Type B pancreatic cell (in vitro differentiated cells): ENCODE results near the gene SNRNP48. TPM values are rescaled to one million over a fixed set of nuclear protein-coding genes. Genes with fewer than 3 reads are reported as not detected.
A peak's percentile ranks its signal among the peaks of the same experiment; 100 is the strongest.

Experiments used
- DNase-seq: peaks from one replicate; pipeline ENCODE4 v3.0.0; 2021; ENCODE audit warnings: mixed read lengths; ENCODE audit not compliant: unreplicated experiment; ENCODE audit errors: extremely low spot score
- H3K27ac Mint-ChIP-seq: 2 replicates; pipeline ENCODE4 v1.8.0; 2021; ENCODE audit warnings: mild to moderate bottlenecking, mixed read lengths
- H3K27me3 Mint-ChIP-seq: 2 replicates; pipeline ENCODE4 v1.8.0; 2021; ENCODE audit warnings: mixed read lengths
- H3K36me3 Mint-ChIP-seq: 2 replicates; pipeline ENCODE4 v1.8.0; 2021; ENCODE audit warnings: mixed read lengths
- H3K4me1 Mint-ChIP-seq: one replicate; pipeline ENCODE4 v1.8.0; 2021; ENCODE audit warnings: mixed read lengths; ENCODE audit not compliant: unreplicated experiment
- H3K4me3 Mint-ChIP-seq: 2 replicates; pipeline ENCODE4 v1.8.0; 2021; ENCODE audit warnings: mild to moderate bottlenecking, mixed read lengths
- H3K9me3 Mint-ChIP-seq: 2 replicates; pipeline ENCODE4 v1.8.0; 2021; ENCODE audit warnings: mixed read lengths
- CTCF ChIP-seq: fragments of 200-600 bp; sonication (generic); conservative IDR thresholded peaks from 2 replicates; pipeline ENCODE4 v1.5.0; 2021; ENCODE audit warnings: antibody characterized with exemption, mild to moderate bottlenecking
- total RNA-seq: library from RNA; stranded (reverse); gene quantifications from 2 replicates; pipeline ENCODE4 v1.2.1, GENCODE V29; 2021; ENCODE audit warnings: low replicate concordance

Gene SNRNP48
- total RNA-seq, 1 donor from 2014 or later = 21.5 TPM

GRCh38 chr6:7546383-7546782 is 43.6 kb upstream of the SNRNP48 start:
- Mint-ChIP-seq H3K36me3 (peaks cover 31% of the 10 kb centered on the region), H3K27ac (peak overlapping the region; percentile 91)
- no peak for DNase-seq

GRCh38 chr6:7546896-7547295 is 43.1 kb upstream of the SNRNP48 start:
- H3K4me3 Mint-ChIP-seq = peak overlapping the region; percentile 85
- TF ChIP-seq CTCF = no peak
- no peaks in the 10 kb centered on the region for H3K9me3 Mint-ChIP-seq
- H3K27ac Mint-ChIP-seq = peak overlapping the region; percentile 91
- H3K27me3 Mint-ChIP-seq = peaks cover 4% of the 10 kb centered on the region
- H3K4me1 Mint-ChIP-seq = peaks cover 37% of the 10 kb centered on the region
- DNase-seq = no peak
- peaks cover 35% of the 10 kb centered on the region for H3K36me3 Mint-ChIP-seq

More at GRCh38 chr6:7546383-7546782, 43.6 kb upstream of the SNRNP48 start:
- Mint-ChIP-seq H3K9me3 (no peaks in the 10 kb centered on the region), H3K27me3 (peaks cover 4% of the 10 kb centered on the region), H3K4me3 (peak overlapping the region; percentile 85), H3K4me1 (peaks cover 37% of the 10 kb centered on the region)
- TF ChIP-seq CTCF = no peak

- H3K27ac Mint-ChIP-seq = peak overlapping the region; percentile 91
Measured at GRCh38 chr6:7547315-7547714, 42.7 kb upstream of the SNRNP48 start.

GRCh38 chr6:7550433-7550801 is 39.6 kb upstream of the SNRNP48 start:
- no peak for DNase-seq
- TF ChIP-seq CTCF = no peak
- H3K4me1 Mint-ChIP-seq = peaks cover 34% of the 10 kb centered on the region

More at GRCh38 chr6:7547315-7547714, 42.7 kb upstream of the SNRNP48 start:
- TF ChIP-seq CTCF = no peak
- DNase-seq = no peak
- Mint-ChIP-seq H3K4me1 (peaks cover 37% of the 10 kb centered on the region), H3K27me3 (peaks cover 4% of the 10 kb centered on the region), H3K36me3 (peaks cover 35% of the 10 kb centered on the region), H3K4me3 (peak overlapping the region; percentile 85), H3K9me3 (no peaks in the 10 kb centered on the region)

GRCh38 chr6:7554533-7555275 is 35.3 kb upstream of the SNRNP48 start:
- no peak overlapping the region for H3K4me3 Mint-ChIP-seq
- H3K4me1 Mint-ChIP-seq = peaks cover 7% of the 10 kb centered on the region
- DNase-seq = no peak
- no peaks in the 10 kb centered on the region for H3K9me3 Mint-ChIP-seq
- H3K27me3 Mint-ChIP-seq = no peaks in the 10 kb centered on the region
- H3K27ac Mint-ChIP-seq = peak overlapping the region; percentile 63
- H3K36me3 Mint-ChIP-seq = peaks cover 23% of the 10 kb centered on the region
- TF ChIP-seq CTCF = no peak

More at GRCh38 chr6:7550433-7550801, 39.6 kb upstream of the SNRNP48 start:
- no peak overlapping the region for H3K27ac Mint-ChIP-seq
- H3K9me3 Mint-ChIP-seq = no peaks in the 10 kb centered on the region
- no peaks in the 10 kb centered on the region for H3K27me3 Mint-ChIP-seq
- H3K36me3 Mint-ChIP-seq = peaks cover 32% of the 10 kb centered on the region
- H3K4me3 Mint-ChIP-seq = no peak overlapping the region
